OCI-LY3 (cell line): ENCODE data around the gene AHNAK2.
"Not testable (repeated sequence)": the region's sequence is repeated elsewhere in the genome, so short reads cannot be mapped to it uniquely, and the experiment has no call there.

Experiments used
- H2AFZ ChIP-seq: fragments of 200-600, 300-600 bp; shearing (Covaris generic); 2 replicates; pipeline ENCODE4 v1.6.0; 2014; ENCODE audit warnings: antibody characterized with exemption, low read depth, low read length
- H3K27ac ChIP-seq: fragments of 200-600, 300-600 bp; sonication (generic); 2 replicates; pipeline ENCODE4 v1.5.1; 2014; ENCODE audit warnings: mild to moderate bottlenecking, low read length, moderate library complexity, mixed read lengths
- H3K27me3 ChIP-seq: fragments of 200-600, 300-600 bp; sonication (generic); 2 replicates; pipeline ENCODE4 v1.6.1; 2014; ENCODE audit warnings: low read depth, low read length, mixed read lengths
- H3K36me3 ChIP-seq: fragments of 200-600, 300-600 bp; sonication (generic); replicated peaks from 2 replicates; pipeline ENCODE3; 2014; ENCODE audit warnings: low read depth, low read length, mixed read lengths
- H3K4me1 ChIP-seq: fragments of 300-600, 200-600 bp; sonication (generic); 2 replicates; pipeline ENCODE4 v1.6.1; 2014; ENCODE audit warnings: low read length, mixed read lengths
- H3K4me2 ChIP-seq: fragments of 200-600, 300-600 bp; sonication (generic); 2 replicates; pipeline ENCODE4 v1.6.1; 2014; ENCODE audit warnings: low read length, mixed read lengths
- H3K4me3 ChIP-seq: fragments of 300-600, 200-600 bp; sonication (generic); 2 replicates; pipeline ENCODE4 v1.5.1; 2014; ENCODE audit warnings: antibody characterized with exemption, mild to moderate bottlenecking, low read length, moderate library complexity
- H3K79me2 ChIP-seq: fragments of 300-600, 200-600 bp; shearing (Covaris generic); 2 replicates; pipeline ENCODE4 v1.6.1; 2014; ENCODE audit warnings: mild to moderate bottlenecking, low read length, mixed read lengths
- H3K9ac ChIP-seq: fragments of 300-600, 200-600 bp; shearing (Covaris generic); 2 replicates; pipeline ENCODE4 v1.6.0; 2014; ENCODE audit warnings: mild to moderate bottlenecking, low read length, moderate library complexity
- H3K9me3 ChIP-seq: fragments of 200-600, 300-600 bp; shearing (Covaris generic); 2 replicates; pipeline ENCODE4 v1.6.1; 2014; ENCODE audit warnings: low read length, mixed read lengths; ENCODE audit not compliant: insufficient read depth
- H4K20me1 ChIP-seq: fragments of 200-600, 300-600 bp; sonication (generic); 2 replicates; pipeline ENCODE4 v1.6.1; 2016; ENCODE audit warnings: low read length, mixed read lengths; ENCODE audit not compliant: insufficient read depth
- CTCF ChIP-seq: fragments of 200-600, 300-600 bp; sonication (generic); IDR thresholded peaks from 2 replicates; pipeline ENCODE4 v1.5.1; 2014; ENCODE audit warnings: antibody characterized with exemption, low read length, low read depth
- EZH2phosphoT487 ChIP-seq: fragments of 200-600 bp; shearing (Covaris generic); IDR thresholded peaks from 2 replicates; pipeline ENCODE4 v1.6.1; 2018; ENCODE audit warnings: antibody characterized with exemption, mixed run types, low read depth

AHNAK2 gene

GRCh38 chr14:104977681-104978653, at the start of gene AHNAK2:
Gene AHNAK2, minus strand, starts transcription at chr14:104978374. Its CDS starts 137 bp downstream, at chr14:104978237.
- Histone ChIP-seq H3K4me3 (no peak within 1 kb of the TSS), H3K4me1 (peaks cover 8% of the 10 kb centered on the region; the same call in 1 of the 2 replicates), H2AFZ (no peak within 1 kb of the TSS), H3K36me3 (no peaks in the 10 kb centered on the region), H3K9me3 (no peaks in the 10 kb centered on the region), H3K27me3 (no peaks in the 10 kb centered on the region), H3K4me2 (no peak within 1 kb of the TSS), H3K9ac (no peak within 1 kb of the TSS), H3K27ac (no peak within 1 kb of the TSS), H4K20me1 (no peaks in the 10 kb centered on the region), H3K79me2 (no peaks in the 10 kb centered on the region)
- no peak for TF ChIP-seq EZH2phosphoT487
- TF ChIP-seq CTCF = no peak

- not testable (repeated sequence) for H4K20me1 ChIP-seq, H3K4me2 ChIP-seq, H3K27me3 ChIP-seq, H3K4me3 ChIP-seq, H3K79me2 ChIP-seq, H3K36me3 ChIP-seq, H2AFZ ChIP-seq, H3K9me3 ChIP-seq, H3K9ac ChIP-seq, H3K27ac ChIP-seq
- H3K4me1 ChIP-seq = peaks cover 36% of the 10 kb centered on the region
Measured at GRCh38 chr14:105027718-105028117, 49.5 kb upstream of the AHNAK2 start.

GRCh38 chr14:105026802-105027563, 48.8 kb upstream of the AHNAK2 start:
- Histone ChIP-seq H3K4me3 (no peak overlapping the region), H4K20me1 (no peaks in the 10 kb centered on the region), H3K4me1 (peaks cover 42% of the 10 kb centered on the region), H2AFZ (no peak overlapping the region), H3K9ac (no peak overlapping the region), H3K4me2 (no peak overlapping the region), H3K9me3 (no peaks in the 10 kb centered on the region), H3K36me3 (no peaks in the 10 kb centered on the region), H3K79me2 (peaks cover 8% of the 10 kb centered on the region), H3K27ac (peak overlapping the region; percentile 89), H3K27me3 (no peaks in the 10 kb centered on the region)
- TF ChIP-seq EZH2phosphoT487 (no peak), CTCF (no peak)

- peak overlapping the region; percentile 63 for H3K4me2 ChIP-seq
- peaks cover 42% of the 10 kb centered on the region for H3K4me1 ChIP-seq
- no peaks in the 10 kb centered on the region for H3K9me3 ChIP-seq
- H3K36me3 ChIP-seq = no peaks in the 10 kb centered on the region
- H2AFZ ChIP-seq = no peak overlapping the region
- peak overlapping the region; percentile 45; the same call in 1 of the 2 replicates for H3K9ac ChIP-seq
- peak overlapping the region; percentile 89 for H3K27ac ChIP-seq
- TF ChIP-seq CTCF (no peak), EZH2phosphoT487 (no peak)
- H3K4me3 ChIP-seq = peak overlapping the region; percentile 51
- no peaks in the 10 kb centered on the region for H4K20me1 ChIP-seq
- H3K79me2 ChIP-seq = peaks cover 15% of the 10 kb centered on the region
- H3K27me3 ChIP-seq = no peaks in the 10 kb centered on the region
Measured at GRCh38 chr14:105026033-105026785, 48.0 kb upstream of the AHNAK2 start.
